SK-N-SH treated with all-trans-retinoic acid at 6 μM for 48 hours (cell line): ENCODE data around the gene ARHGEF6.

Experiments used
- CREB5 ChIP-seq: fragments of 250-450 bp; sonication (Bioruptor Pico); IDR thresholded peaks from 2 replicates; pipeline ENCODE4 v1.5.1; 2020; ENCODE audit warnings: low read depth, mild to moderate bottlenecking, moderate library complexity
- ESRRG ChIP-seq: fragments of 250-450 bp; sonication (Bioruptor Pico); IDR thresholded peaks from 2 replicates; pipeline ENCODE4 v1.6.1; 2021; ENCODE audit warnings: mild to moderate bottlenecking
- PATZ1 ChIP-seq: fragments of 250-450 bp; sonication (Bioruptor Pico); IDR thresholded peaks from 2 replicates; pipeline ENCODE4 v1.8.0; 2020; ENCODE audit warnings: mild to moderate bottlenecking, moderate library complexity, borderline replicate concordance
- TSHZ2 ChIP-seq: fragments of 250-450 bp; sonication (Bioruptor Pico); IDR thresholded peaks from 2 replicates; pipeline ENCODE4 v1.5.0; 2020; ENCODE audit warnings: mild to moderate bottlenecking, moderate library complexity

- TF ChIP-seq PATZ1: no peak
- no peak for TF ChIP-seq ESRRG (CRISPR knock-in tag)
- TF ChIP-seq TSHZ2 (CRISPR knock-in tag): no peak
- no peak for TF ChIP-seq CREB5 (CRISPR knock-in tag)
These were observed 17.1 kb upstream of the ARHGEF6 start for GRCh38 chrX:136797787-136798186.
